A549 (cell line): ENCODE data around the gene ACER3.

Source experiments
- CHD2 ChIP-seq: fragments of 150-350 bp; IDR thresholded peaks from 2 replicates; pipeline ENCODE4 v1.6.1; 2014; ENCODE audit warnings: low read length; ENCODE audit not compliant: partially characterized antibody
- TF ChIP-seq, protein P1 (sequence below): fragments of 250-450 bp; sonication (Bioruptor Pico); IDR thresholded peaks from 2 replicates; pipeline ENCODE4 v1.5.0; 2021; ENCODE audit warnings: mild to moderate bottlenecking, moderate library complexity, borderline replicate concordance
- TF ChIP-seq, protein P2 (sequence below): fragments of >200 bp; sonication (Bioruptor Twin); formaldehyde crosslinking; IDR thresholded peaks from 3 replicates; pipeline ENCODE4 v1.5.1; 2016

DNA sequence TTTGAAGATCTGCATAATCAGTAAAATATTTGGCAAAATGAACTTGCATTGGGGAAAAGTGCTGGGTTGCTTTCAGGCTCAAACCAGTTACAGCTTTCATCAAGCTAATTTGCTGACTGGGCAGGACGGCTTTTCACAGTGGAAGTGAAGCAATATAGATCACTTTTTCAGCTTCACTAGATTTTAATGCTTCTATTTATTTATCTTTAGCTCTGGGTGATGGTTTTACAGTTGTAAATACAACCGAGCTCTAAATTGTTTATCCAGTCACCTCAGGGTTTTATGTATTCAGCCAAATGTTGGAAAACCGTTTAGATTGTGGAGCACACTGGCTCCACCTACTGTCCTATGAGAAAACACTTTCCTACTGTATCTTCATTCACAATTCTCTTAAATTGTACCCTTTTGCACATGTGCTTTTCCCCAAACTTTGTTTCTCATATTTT, 58.2 kb downstream of the ACER3 start:
- TF ChIP-seq, protein P1, sequence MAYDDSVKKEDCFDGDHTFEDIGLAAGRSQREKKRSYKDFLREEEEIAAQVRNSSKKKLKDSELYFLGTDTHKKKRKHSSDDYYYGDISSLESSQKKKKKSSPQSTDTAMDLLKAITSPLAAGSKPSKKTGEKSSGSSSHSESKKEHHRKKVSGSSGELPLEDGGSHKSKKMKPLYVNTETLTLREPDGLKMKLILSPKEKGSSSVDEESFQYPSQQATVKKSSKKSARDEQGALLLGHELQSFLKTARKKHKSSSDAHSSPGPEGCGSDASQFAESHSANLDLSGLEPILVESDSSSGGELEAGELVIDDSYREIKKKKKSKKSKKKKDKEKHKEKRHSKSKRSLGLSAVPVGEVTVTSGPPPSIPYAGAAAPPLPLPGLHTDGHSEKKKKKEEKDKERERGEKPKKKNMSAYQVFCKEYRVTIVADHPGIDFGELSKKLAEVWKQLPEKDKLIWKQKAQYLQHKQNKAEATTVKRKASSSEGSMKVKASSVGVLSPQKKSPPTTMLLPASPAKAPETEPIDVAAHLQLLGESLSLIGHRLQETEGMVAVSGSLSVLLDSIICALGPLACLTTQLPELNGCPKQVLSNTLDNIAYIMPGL (CRISPR knock-in tag) = no peak
- TF ChIP-seq CHD2 = no peak
- TF ChIP-seq, protein P2, sequence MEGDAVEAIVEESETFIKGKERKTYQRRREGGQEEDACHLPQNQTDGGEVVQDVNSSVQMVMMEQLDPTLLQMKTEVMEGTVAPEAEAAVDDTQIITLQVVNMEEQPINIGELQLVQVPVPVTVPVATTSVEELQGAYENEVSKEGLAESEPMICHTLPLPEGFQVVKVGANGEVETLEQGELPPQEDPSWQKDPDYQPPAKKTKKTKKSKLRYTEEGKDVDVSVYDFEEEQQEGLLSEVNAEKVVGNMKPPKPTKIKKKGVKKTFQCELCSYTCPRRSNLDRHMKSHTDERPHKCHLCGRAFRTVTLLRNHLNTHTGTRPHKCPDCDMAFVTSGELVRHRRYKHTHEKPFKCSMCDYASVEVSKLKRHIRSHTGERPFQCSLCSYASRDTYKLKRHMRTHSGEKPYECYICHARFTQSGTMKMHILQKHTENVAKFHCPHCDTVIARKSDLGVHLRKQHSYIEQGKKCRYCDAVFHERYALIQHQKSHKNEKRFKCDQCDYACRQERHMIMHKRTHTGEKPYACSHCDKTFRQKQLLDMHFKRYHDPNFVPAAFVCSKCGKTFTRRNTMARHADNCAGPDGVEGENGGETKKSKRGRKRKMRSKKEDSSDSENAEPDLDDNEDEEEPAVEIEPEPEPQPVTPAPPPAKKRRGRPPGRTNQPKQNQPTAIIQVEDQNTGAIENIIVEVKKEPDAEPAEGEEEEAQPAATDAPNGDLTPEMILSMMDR = peak; percentile 95
